GM23338 (cell line): ENCODE measurements around the gene CES2. TPM values are rescaled to one million over a fixed set of nuclear protein-coding genes. Genes with fewer than 3 reads are reported as not detected.
A peak's percentile ranks its signal among the peaks of the same experiment; 100 is the strongest.

Experiments used
- ATAC-seq: fragments of 200-7000 bp; cut with Tn5 transposase; 3 replicates; pipeline ENCODE4 v1.9.1; 2020
- DNase-seq: peaks from one replicate; pipeline ENCODE4 v3.0.0-alpha.2; 2015; ENCODE audit warnings: low spot score
- H2AFZ ChIP-seq: fragments of 200-600 bp; sonication (generic); 2 replicates; pipeline ENCODE4 v1.8.0; 2016; ENCODE audit warnings: antibody characterized with exemption, mild to moderate bottlenecking, moderate library complexity
- H3F3A ChIP-seq: fragments of 200-600 bp; sonication (generic); replicated peaks from 2 replicates; pipeline ENCODE4 v1.8.0; 2017; ENCODE audit warnings: antibody characterized with exemption, mixed run types, low read depth
- H3K27ac ChIP-seq: fragments of 200-600 bp; sonication (generic); 2 replicates; pipeline ENCODE4 v1.6.1; 2016; ENCODE audit warnings: low read depth
- H3K27me3 ChIP-seq: fragments of 200-600 bp; sonication (generic); 2 replicates; pipeline ENCODE4 v1.8.0; 2016; ENCODE audit warnings: mild to moderate bottlenecking, mixed run types, moderate library complexity; ENCODE audit not compliant: insufficient read depth
- H3K36me3 ChIP-seq: fragments of 200-600 bp; sonication (generic); 2 replicates; pipeline ENCODE4 v1.8.0; 2016; ENCODE audit warnings: mild to moderate bottlenecking; ENCODE audit not compliant: insufficient read depth
- H3K4me1 ChIP-seq: fragments of 200-600 bp; sonication (generic); 2 replicates; pipeline ENCODE4 v1.8.0; 2016; ENCODE audit warnings: mild to moderate bottlenecking, moderate library complexity; ENCODE audit not compliant: insufficient read depth
- H3K4me2 ChIP-seq: fragments of 200-600 bp; sonication (generic); 2 replicates; pipeline ENCODE4 v1.7.1; 2017; ENCODE audit warnings: mixed run types
- H3K4me3 ChIP-seq: fragments of 200-600 bp; sonication (generic); 2 replicates; pipeline ENCODE4 v1.6.1; 2016; ENCODE audit warnings: mixed run types
- H3K79me2 ChIP-seq: fragments of 200-600 bp; sonication (generic); replicated peaks from 2 replicates; pipeline ENCODE4 v1.8.0; 2017; ENCODE audit warnings: mild to moderate bottlenecking; ENCODE audit not compliant: insufficient read depth
- H3K9me2 ChIP-seq: fragments of 200-600 bp; sonication (generic); 2 replicates; pipeline ENCODE4 v1.8.0; 2017; ENCODE audit not compliant: insufficient read depth
- H4K20me1 ChIP-seq: fragments of 200-600 bp; sonication (generic); replicated peaks from 2 replicates; pipeline ENCODE4 v1.8.0; 2017; ENCODE audit warnings: mild to moderate bottlenecking; ENCODE audit not compliant: insufficient read depth
- H3K27ac Mint-ChIP-seq: 2 replicates; pipeline ENCODE4 v1.8.0; 2020; ENCODE audit warnings: inconsistent platforms, mild to moderate bottlenecking, moderate library complexity, mixed read lengths
- H3K27me3 Mint-ChIP-seq: 3 replicates; pipeline ENCODE4 v1.8.0; 2022; ENCODE audit warnings: low read depth, mild to moderate bottlenecking, moderate library complexity, mixed read lengths, inconsistent platforms; ENCODE audit not compliant: insufficient read depth, poor library complexity
- H3K36me3 Mint-ChIP-seq: 3 replicates; pipeline ENCODE4 v1.8.0; 2021; ENCODE audit warnings: low read depth, mild to moderate bottlenecking, inconsistent platforms, moderate library complexity, mixed read lengths
- H3K4me1 Mint-ChIP-seq: 3 replicates; pipeline ENCODE4 v1.8.0; 2020; ENCODE audit warnings: mild to moderate bottlenecking, inconsistent platforms, mixed read lengths
- H3K4me3 Mint-ChIP-seq: 3 replicates; pipeline ENCODE4 v1.8.0; 2021; ENCODE audit warnings: moderate library complexity, mild to moderate bottlenecking, inconsistent platforms, mixed read lengths
- H3K9me3 Mint-ChIP-seq: 3 replicates; pipeline ENCODE4 v1.8.0; 2020; ENCODE audit warnings: moderate library complexity, mild to moderate bottlenecking, inconsistent platforms, mixed read lengths
- CREB1 ChIP-seq: fragments of 250-450 bp; sonication (Bioruptor Pico); IDR thresholded peaks from 2 replicates; pipeline ENCODE4 v1.5.0; 2020; ENCODE audit warnings: low read depth, mild to moderate bottlenecking, moderate library complexity
- EZH2 ChIP-seq: fragments of 200-600 bp; sonication (generic); IDR thresholded peaks from one replicate; pipeline ENCODE4 v1.8.0; 2017; ENCODE audit warnings: antibody characterized with exemption, mild to moderate bottlenecking, low read depth; ENCODE audit not compliant: unreplicated experiment
- EZH2phosphoT487 ChIP-seq: fragments of 200-600 bp; sonication (generic); IDR thresholded peaks from one replicate; pipeline ENCODE4 v1.8.1; 2018; ENCODE audit warnings: antibody characterized with exemption; ENCODE audit not compliant: unreplicated experiment
- JUNB ChIP-seq: IDR thresholded peaks from one replicate; pipeline ENCODE4 v1.6.1; 2016; ENCODE audit warnings: antibody characterized with exemption; ENCODE audit not compliant: unreplicated experiment
- NANOG ChIP-seq: IDR thresholded peaks from 2 replicates; pipeline ENCODE4 v1.6.1; 2016; ENCODE audit warnings: antibody characterized with exemption, borderline replicate concordance
- POLR2AphosphoS5 ChIP-seq: IDR thresholded peaks from 2 replicates; pipeline ENCODE4 v1.6.1; 2016; ENCODE audit warnings: antibody characterized with exemption, low read depth
- STAT1 ChIP-seq: IDR thresholded peaks from one replicate; pipeline ENCODE4 v1.6.1; 2016; ENCODE audit warnings: antibody characterized with exemption; ENCODE audit not compliant: unreplicated experiment
- ZNF114 ChIP-seq: fragments of 250-450 bp; sonication (Bioruptor Pico); IDR thresholded peaks from 2 replicates; pipeline ENCODE4 v1.5.0; 2020; ENCODE audit warnings: mild to moderate bottlenecking, moderate library complexity
- polyA plus RNA-seq: library from polyadenylated mRNA; unstranded; fragments of >200 nt; fragmentation: Nextera tagmentation; extraction: Ambion mirVana; gene quantifications from 2 replicates; pipeline ENCODE4 v1.2.1, GENCODE V29; 2016
- total RNA-seq: library from RNA; depleted of rRNA; stranded (reverse); fragments of >200 nt; shearing (Covaris generic); gene quantifications from 2 replicates; pipeline ENCODE4 v1.2.3, GENCODE V29; 2014
- TF ChIP-seq, protein P1 (sequence below): IDR thresholded peaks from 2 replicates; pipeline ENCODE4 v1.6.1; 2016; ENCODE audit warnings: antibody characterized with exemption
- TF ChIP-seq, protein P2 (sequence below): IDR thresholded peaks from one replicate; pipeline ENCODE4 v1.6.1; 2018; ENCODE audit warnings: antibody characterized with exemption; ENCODE audit not compliant: unreplicated experiment
- TF ChIP-seq, protein P3 (sequence below), 2 experiments: fragments of 200-600 bp in 1 of 2; sonication (generic) in 1 of 2; conservative IDR thresholded peaks; 2 replicates each; pipeline versions ENCODE4 v1.5.1 to v1.6.1; 2016 to 2017; ENCODE audit warnings: antibody characterized with exemption in 2 of 2, low read depth in 2 of 2, mild to moderate bottlenecking in 2 of 2, moderate library complexity in 1 of 2

The CES2 gene
- total and polyA plus RNA-seq, 2 experiments from 2014 or later, result 5.0 to 9.3 TPM

DNA sequence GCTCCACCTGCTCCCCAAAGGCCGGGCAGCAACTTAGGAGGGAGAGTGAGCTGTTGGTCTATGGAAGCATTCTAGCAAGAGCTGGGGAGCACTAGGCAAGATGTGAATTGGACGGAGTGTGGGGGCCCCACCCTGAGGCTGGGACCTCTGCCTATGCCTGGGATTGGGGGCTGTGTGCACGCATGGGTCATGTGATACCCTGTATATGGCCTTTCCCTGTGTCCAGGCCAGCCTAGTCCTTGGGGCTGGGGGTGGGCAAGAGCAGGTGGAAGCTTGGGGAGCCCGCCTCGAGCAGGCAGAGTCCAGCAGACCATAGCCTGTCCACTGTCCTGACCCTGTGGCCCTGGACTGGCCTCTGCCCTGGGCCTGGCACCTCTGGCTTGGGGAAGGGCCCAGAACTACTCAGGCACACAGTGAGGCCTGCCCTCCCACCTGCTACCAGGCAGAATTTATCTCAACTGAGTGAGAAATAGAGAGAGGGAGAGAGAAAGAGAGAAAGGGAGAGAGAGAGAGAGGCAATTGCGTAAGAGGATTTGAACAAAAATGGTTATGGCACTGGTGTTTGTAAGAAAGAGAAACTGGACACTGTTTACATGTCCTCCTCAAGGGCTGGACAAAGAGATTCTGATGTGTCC, 35.9 kb upstream of the CES2 start (continued):
- TF ChIP-seq ZNF114 (CRISPR knock-in tag), result no peak
- TF ChIP-seq, protein P1, sequence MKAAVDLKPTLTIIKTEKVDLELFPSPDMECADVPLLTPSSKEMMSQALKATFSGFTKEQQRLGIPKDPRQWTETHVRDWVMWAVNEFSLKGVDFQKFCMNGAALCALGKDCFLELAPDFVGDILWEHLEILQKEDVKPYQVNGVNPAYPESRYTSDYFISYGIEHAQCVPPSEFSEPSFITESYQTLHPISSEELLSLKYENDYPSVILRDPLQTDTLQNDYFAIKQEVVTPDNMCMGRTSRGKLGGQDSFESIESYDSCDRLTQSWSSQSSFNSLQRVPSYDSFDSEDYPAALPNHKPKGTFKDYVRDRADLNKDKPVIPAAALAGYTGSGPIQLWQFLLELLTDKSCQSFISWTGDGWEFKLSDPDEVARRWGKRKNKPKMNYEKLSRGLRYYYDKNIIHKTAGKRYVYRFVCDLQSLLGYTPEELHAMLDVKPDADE, result no peak

DNA sequence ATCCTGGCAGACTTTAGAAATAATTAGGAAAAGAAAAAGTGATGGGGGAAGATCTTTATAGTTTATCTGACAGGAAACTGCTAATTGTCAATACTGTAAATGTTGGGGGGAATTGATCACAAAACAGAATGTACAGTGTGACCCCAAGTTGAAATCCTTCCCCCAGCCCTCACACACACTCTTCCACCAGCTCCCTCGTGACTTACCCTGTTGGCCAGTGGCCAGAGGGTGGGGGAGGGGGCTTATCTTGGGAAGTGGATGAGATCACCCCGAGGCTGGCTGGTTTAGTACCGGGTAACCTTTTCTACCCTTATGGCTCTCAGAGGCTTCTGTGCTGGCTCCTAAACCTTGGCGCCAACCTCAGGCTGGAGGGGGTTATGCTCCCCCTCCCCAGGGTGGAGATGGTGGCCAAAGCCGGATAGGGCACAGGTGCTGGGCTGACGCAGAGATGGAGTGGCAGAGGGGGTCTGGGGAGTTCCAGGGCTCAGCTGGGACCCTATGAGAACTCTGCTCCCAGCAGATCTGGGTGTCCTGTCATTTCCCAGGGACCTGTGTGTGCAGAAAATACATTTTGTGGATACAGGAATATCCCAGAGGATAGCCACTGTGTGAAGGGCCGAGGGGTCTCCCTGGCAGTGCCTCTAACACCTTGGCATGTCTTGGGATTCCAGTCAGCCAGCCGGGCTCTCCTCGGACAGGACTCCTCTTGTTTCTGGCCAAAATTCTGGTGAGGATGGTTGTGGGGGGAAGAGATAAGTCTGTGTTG, 35.2 kb upstream of the CES2 start:
- H3K27me3 ChIP-seq, result no peaks in the 10 kb centered on the region
- H3K79me2 ChIP-seq, result no peaks in the 10 kb centered on the region
- Mint-ChIP-seq H3K4me3 (no peak overlapping the region; the same call in 2 of the 3 replicates), H3K27me3 (peaks cover 11% of the 10 kb centered on the region), H3K4me1 (peaks cover 10% of the 10 kb centered on the region; the same call in 2 of the 3 replicates), H3K9me3 (no peaks in the 10 kb centered on the region; the same call in 2 of the 3 replicates), H3K27ac (no peak overlapping the region), H3K36me3 (no peaks in the 10 kb centered on the region)
- no peaks in the 10 kb centered on the region for H3F3A ChIP-seq
- peak; percentile 64 for DNase-seq
- H3K4me1 ChIP-seq, result peaks cover 8% of the 10 kb centered on the region; the same call in 1 of the 2 replicates
- no peaks in the 10 kb centered on the region for H3K9me2 ChIP-seq
- ATAC-seq, result peak; percentile 60
- H3K36me3 ChIP-seq, result no peaks in the 10 kb centered on the region
- no peaks in the 10 kb centered on the region for H4K20me1 ChIP-seq
- peak overlapping the region; percentile 32; the same call in 1 of the 2 replicates for H3K4me2 ChIP-seq
- no peak overlapping the region for H3K27ac ChIP-seq
- TF ChIP-seq, protein P2, sequence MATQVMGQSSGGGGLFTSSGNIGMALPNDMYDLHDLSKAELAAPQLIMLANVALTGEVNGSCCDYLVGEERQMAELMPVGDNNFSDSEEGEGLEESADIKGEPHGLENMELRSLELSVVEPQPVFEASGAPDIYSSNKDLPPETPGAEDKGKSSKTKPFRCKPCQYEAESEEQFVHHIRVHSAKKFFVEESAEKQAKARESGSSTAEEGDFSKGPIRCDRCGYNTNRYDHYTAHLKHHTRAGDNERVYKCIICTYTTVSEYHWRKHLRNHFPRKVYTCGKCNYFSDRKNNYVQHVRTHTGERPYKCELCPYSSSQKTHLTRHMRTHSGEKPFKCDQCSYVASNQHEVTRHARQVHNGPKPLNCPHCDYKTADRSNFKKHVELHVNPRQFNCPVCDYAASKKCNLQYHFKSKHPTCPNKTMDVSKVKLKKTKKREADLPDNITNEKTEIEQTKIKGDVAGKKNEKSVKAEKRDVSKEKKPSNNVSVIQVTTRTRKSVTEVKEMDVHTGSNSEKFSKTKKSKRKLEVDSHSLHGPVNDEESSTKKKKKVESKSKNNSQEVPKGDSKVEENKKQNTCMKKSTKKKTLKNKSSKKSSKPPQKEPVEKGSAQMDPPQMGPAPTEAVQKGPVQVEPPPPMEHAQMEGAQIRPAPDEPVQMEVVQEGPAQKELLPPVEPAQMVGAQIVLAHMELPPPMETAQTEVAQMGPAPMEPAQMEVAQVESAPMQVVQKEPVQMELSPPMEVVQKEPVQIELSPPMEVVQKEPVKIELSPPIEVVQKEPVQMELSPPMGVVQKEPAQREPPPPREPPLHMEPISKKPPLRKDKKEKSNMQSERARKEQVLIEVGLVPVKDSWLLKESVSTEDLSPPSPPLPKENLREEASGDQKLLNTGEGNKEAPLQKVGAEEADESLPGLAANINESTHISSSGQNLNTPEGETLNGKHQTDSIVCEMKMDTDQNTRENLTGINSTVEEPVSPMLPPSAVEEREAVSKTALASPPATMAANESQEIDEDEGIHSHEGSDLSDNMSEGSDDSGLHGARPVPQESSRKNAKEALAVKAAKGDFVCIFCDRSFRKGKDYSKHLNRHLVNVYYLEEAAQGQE, result no peak
- no peak for TF ChIP-seq POLR2AphosphoS5
- TF ChIP-seq, protein P1, result no peak
- TF ChIP-seq, protein P3, sequence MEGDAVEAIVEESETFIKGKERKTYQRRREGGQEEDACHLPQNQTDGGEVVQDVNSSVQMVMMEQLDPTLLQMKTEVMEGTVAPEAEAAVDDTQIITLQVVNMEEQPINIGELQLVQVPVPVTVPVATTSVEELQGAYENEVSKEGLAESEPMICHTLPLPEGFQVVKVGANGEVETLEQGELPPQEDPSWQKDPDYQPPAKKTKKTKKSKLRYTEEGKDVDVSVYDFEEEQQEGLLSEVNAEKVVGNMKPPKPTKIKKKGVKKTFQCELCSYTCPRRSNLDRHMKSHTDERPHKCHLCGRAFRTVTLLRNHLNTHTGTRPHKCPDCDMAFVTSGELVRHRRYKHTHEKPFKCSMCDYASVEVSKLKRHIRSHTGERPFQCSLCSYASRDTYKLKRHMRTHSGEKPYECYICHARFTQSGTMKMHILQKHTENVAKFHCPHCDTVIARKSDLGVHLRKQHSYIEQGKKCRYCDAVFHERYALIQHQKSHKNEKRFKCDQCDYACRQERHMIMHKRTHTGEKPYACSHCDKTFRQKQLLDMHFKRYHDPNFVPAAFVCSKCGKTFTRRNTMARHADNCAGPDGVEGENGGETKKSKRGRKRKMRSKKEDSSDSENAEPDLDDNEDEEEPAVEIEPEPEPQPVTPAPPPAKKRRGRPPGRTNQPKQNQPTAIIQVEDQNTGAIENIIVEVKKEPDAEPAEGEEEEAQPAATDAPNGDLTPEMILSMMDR (conservative IDR thresholded peaks at IDR 0.05; ENCODE audit: low read depth in 2 of 2), result no peak
- TF ChIP-seq STAT1, result no peak
- TF ChIP-seq EZH2phosphoT487, result no peak
- TF ChIP-seq ZNF114 (CRISPR knock-in tag), result no peak
- no peak for TF ChIP-seq JUNB
- no peak for TF ChIP-seq EZH2
- TF ChIP-seq NANOG, result no peak
- TF ChIP-seq CREB1 (CRISPR knock-in tag), result no peak
- H3K4me3 ChIP-seq, result no peak overlapping the region
- H2AFZ ChIP-seq, result no peak overlapping the region
